ENCODE results near the gene PRRT4.

DNA sequence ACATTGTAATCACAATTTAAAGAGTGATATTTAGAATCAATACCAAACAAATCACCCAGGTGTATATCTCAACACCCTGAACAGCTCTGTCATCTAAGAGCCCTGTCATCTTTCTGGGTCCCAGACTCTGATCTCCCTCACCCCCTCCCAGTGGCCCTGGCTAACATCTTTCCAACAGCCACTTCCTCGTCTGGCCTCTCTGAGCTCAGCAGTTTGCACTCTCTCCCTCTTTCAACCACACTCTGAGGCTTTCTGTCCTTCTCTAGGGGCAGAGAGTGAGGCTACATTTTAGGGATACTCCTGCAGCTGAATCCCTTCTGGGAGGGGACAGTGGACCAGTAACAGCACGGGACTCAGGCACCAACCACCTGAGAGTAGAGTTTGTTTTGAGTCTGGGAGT is 17.1 kb upstream of the PRRT4 start:
- TF ChIP-seq POLR2AphosphoS5 (IDR thresholded peaks at IDR 0.05; ENCODE audit: low read depth, low read length) (no peak), POLR2A (IDR thresholded peaks at IDR 0.05; ENCODE audit: low read depth, low read length) (no peak), TAF1 (IDR thresholded peaks at IDR 0.05; ENCODE audit: borderline replicate concordance, low read depth, low read length) (no peak)
